GM19463 (cell line): ENCODE data around the gene C1QL1.

Experiments
- ATAC-seq: cut with Tn5 transposase; IDR thresholded peaks from one replicate; pipeline ENCODE4 v1.9.1; 2021; ENCODE audit warnings: mild to moderate bottlenecking, moderate library complexity; ENCODE audit not compliant: unreplicated experiment

Gene C1QL1

DNA sequence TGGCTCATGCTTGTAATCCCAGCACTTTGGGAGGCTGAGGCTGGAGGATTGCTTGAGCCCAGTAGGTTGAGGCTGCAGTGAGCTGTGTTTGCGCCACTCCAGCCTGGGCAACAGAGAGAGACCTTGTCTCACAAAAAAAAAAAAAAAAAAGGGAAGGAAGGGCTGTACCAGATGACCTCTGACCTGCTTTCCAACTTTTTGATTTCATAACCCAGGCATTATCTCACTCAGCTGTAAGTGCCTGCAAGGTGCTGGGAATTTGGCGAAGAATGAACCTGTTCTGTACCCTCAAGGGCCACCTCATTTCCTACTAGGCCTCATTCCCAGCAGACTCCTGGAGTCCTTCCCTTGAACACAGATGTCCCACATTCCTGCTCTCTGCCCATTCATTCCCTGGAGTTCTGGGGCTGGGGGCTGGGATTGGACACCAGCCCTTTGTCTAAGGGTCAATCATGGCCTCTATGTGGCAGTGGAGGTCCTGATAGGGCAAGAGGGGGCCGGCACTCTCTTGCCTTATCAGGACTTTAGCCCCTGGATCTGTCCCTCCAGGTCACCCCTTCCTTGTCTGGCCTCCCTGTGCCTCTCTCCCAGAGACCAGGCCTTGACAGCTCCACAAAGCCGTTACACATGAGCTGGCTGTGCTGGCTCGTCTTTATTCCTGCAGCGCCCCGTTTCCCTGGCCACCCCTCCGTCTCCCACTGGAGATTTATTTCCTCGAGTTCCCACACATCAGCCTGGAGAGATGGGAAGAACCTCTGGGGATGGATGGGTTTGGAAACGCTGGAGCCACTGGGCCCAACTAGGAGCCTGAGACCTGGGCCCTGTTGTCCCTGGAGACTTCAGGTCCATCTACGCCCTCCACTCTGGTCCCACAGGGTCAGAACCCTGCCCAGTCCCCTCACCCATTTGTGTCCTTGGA lies 52.0 kb downstream of the C1QL1 start:
- ATAC-seq: no peak

DNA sequence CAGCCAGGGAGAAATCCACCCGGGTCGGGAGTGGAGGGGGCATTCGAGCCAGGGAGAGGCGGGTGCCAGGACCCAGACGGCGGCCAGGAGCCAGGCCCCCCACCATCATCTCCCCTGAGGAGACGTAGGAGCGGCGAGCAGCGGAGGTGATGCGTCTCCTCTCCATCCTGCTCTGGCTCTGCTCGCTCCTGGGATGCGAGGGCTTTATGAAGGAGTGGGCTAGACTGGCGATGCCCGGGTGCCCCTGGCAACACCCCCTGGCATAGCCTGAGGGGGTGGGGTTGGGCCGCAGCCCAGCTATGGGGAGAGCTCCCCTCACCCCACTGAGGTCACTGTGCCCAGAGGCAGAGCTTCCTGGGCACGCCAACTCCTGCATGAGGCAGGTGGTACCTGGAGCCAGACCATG lies 52.8 kb downstream of the C1QL1 start, which contains the start of gene GFAP:
Gene GFAP, minus strand, starts transcription at position 180 of the 406 bp plus-strand sequence. Its CDS starts 14 bp downstream, at position 166.
- ATAC-seq: no peak

DNA sequence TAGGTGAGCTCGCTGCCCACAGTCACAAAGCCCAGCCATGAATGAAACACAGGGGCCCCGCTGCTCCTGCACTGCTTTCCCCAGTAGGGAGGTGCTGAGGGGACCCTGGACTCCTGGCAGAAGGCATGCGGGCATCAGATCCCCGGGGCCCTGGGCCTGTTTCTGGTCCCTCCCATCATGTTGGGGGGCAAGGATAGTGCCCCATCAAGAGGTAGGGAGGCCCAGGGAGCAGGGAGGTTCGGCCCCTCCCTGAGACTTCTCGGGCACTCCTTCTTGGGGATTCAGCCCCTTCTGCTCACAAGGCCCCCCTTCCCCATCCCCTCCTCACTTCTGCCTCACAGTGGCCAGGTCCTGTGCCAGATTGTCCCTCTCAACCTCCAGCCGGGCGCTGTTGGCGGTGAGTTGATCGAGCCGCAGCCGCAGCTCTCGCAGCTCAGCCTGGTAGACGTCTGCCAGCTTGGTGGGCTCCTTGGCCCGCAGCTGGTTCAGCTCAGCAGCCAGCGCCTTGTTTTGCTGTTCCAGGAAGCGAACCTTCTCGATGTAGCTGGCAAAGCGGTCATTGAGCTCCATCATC lies 53.3 kb downstream of the C1QL1 start:
- ATAC-seq: no peak

DNA sequence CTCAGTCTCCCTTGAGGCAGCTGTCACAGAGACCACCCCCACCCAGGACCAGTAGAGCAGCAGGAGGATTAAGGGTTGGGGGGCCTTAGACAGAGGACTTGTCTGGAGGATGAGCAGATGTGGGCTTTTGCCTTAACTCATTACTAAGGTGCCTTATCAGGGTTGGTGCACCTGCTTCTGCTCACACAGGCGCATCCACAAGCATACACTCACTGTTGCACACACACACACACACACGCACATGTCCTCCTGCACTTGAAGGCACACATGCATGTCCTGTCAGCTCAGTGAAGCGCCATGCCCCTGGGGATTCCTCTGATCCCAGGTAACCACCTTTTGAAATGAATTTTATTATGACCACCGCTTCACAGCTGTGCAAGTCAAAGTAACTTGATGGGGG lies 54.0 kb downstream of the C1QL1 start:
- no peak for ATAC-seq

DNA sequence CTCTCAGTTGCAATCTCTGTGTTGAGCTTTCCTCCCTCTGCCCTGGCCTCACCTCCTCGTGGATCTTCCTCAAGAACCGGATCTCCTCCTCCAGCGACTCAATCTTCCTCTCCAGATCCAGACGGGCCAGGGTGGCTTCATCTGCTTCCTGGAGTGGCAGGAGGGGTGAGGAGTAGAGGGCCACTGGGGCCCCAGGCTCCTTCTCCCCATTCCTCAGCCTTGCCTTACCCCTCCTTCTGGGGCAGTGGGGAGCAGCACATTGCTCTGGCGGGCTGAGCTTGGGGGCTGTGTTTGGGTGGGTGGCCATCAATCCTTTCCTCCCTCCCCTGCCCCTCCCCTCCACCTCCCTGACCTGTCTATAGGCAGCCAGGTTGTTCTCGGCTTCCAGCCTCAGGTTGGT lies 54.4 kb downstream of the C1QL1 start:
- no peak for ATAC-seq

DNA sequence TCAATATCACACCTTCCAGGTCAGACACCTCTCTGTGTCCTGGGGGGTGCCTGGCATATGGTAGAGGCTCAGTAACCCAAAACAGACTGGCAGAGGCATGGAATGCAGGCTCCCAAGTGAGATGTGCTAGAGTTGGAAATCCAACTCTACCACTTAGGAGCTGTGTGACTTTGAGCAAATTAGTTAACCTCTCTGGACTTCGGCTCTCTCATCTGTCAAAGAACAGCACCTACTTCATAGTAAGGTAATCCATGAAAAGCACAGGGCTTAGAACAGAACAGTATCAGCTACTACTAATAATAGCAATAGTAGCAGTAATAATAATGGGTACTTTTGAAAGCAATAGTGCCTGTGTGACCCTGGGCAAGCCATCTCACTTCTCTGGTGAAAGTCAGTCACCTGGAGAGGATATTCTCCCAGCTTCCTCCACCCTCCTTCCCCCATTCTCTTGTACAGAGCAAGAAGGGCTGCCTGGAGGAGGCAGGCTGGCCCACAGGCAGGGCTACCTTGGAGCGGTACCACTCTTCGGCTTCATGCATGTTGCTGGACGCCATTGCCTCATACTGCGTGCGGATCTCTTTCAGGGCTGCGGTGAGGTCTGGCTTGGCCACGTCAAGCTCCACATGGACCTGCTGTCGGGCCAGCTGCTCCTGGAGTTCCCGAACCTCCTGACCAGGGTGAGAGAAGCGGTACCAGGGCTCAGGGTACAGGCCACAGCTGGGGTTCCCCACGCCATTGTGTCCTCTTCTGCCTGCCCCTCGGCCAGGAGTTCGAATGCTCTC lies 55.1 kb downstream of the C1QL1 start:
- no peak for ATAC-seq

DNA sequence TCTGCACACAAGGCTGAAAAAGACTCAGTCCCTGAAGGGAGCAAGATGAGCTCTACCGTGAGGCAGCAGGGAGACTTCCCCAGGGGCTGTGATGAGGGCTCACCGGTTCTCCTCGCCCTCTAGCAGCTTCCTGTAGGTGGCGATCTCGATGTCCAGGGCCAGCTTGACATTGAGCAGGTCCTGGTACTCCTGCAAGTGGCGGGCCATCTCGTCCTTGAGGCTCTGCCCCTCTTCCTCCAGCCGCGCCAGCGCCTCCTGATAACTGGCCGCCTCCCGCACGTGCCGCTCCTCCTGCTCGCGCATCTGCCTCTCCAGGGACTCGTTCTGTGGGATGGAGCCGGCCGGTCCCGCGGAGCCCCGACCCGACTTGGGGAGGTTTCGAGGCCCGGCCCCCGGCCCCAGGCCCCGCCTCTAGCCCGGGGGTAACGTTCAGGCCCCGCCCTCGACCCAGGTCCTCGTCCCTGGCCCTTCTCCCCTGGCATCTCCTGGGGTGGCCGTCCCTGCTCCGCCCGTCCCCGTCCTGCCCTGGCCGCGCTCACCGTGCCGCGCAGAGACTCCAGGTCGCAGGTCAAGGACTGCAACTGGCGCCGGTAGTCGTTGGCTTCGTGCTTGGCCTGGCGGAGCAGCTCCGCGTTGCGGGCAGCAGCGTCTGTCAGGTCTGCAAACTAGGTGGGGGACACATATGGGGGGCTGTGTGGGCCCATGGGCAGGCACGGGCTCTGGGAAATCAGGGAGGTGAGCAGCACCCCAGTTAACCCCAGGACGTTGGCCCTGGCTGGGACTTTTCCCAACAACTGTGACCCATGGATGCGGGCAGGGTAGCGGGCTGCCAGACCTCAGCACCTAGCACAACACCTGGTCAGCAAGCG lies 56.7 kb downstream of the C1QL1 start:
- no peak for ATAC-seq

DNA sequence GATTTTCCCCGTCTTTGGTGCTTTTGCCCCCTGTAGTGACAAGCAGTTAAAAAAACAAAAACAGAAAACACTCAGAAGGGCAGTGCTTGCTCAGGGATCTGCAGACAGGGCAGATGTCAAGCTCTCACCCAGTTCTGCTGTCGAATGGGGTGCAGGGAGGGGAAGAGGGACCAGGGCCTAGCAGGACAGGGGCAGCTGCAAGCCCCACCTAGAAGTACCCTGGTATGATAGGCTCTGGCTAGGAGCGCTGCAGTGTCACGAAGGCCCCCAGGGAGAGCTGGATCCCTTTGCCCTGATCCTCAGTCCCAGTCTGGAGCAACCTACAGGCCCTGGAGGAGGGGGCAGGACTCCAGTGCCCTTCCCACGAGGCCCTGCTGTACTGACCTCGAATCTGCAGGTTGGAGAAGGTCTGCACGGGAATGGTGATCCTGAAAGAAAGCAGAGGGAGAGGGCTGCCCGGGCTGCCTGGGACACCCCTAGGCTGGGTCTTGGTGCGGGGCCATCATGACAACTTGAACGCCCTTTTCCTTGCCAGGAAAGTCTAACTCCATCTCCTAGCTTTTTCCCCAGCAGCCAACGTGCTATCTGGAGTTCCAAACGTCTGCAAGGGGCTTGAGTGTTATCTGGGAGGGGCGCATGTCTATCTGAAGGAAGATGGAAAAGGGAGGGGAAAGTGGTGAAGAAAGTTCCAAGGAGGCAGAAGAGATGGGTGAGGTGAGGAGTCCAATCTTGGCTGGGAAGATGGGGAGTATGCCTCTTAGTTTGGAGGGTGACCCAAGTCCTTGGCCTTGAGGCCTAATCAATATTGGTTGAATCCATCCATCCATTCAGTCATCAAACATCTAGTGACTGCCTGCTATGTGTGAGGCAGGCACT lies 57.6 kb downstream of the C1QL1 start:
- ATAC-seq: no peak
